ENCODE results near the gene SDK1.

The SDK1 gene

DNA sequence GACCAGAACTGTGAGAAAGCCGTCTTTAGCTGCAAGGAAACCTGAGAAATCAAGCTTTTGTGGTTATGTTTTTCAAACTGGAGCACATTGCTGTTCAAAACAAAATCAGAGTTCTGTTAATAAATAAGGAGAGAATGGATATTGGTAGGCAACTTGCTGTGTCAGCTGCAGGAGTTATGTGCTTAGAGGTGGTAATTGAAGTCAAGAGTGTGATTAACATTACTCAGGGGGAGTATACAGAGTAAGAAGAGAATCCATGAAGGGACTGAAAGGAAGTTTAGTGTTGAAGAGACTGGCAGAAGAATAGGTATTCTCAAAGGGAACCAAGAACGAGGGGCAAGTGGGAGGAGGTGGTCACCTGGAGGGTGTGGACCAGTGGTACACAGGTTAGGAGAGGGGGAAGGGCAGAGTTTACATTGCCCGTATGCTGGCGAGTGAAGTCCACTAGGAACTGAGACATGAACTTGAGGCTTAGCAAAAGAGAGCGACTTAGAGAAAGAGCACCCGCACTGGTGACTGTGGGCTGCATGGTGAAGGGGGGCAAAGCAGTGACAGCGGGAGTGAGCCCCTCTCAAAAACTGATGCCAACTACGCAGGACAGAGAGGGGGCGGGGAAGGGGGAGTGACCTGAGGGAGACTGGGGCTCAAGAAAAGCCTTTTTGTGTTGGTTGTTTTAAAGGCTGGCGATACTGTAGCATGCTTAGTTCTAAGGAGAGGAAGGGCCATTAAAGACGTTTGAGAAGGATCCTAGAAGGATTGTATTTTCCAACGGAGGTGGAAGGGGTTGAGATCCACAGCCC, 80.0 kb downstream of the SDK1 start:
- H3K4me3 ChIP-seq (ENCODE audit: low read depth, low read length): no peak overlapping the region
- DNase-seq (ENCODE audit: low read depth): no peak
- TF ChIP-seq, protein P1, sequence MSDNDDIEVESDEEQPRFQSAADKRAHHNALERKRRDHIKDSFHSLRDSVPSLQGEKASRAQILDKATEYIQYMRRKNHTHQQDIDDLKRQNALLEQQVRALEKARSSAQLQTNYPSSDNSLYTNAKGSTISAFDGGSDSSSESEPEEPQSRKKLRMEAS (IDR thresholded peaks at IDR 0.05; ENCODE audit: low read depth, low read length): no peak
- TF ChIP-seq MYC (IDR thresholded peaks at IDR 0.05; ENCODE audit: low read depth, low read length) (no peak), POLR2A (IDR thresholded peaks at IDR 0.05; ENCODE audit: extremely low read depth, insufficient read length) (no peak)
- TF ChIP-seq, protein P2, sequence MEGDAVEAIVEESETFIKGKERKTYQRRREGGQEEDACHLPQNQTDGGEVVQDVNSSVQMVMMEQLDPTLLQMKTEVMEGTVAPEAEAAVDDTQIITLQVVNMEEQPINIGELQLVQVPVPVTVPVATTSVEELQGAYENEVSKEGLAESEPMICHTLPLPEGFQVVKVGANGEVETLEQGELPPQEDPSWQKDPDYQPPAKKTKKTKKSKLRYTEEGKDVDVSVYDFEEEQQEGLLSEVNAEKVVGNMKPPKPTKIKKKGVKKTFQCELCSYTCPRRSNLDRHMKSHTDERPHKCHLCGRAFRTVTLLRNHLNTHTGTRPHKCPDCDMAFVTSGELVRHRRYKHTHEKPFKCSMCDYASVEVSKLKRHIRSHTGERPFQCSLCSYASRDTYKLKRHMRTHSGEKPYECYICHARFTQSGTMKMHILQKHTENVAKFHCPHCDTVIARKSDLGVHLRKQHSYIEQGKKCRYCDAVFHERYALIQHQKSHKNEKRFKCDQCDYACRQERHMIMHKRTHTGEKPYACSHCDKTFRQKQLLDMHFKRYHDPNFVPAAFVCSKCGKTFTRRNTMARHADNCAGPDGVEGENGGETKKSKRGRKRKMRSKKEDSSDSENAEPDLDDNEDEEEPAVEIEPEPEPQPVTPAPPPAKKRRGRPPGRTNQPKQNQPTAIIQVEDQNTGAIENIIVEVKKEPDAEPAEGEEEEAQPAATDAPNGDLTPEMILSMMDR (IDR thresholded peaks at IDR 0.05; ENCODE audit: low read depth, low read length): no peak

DNA sequence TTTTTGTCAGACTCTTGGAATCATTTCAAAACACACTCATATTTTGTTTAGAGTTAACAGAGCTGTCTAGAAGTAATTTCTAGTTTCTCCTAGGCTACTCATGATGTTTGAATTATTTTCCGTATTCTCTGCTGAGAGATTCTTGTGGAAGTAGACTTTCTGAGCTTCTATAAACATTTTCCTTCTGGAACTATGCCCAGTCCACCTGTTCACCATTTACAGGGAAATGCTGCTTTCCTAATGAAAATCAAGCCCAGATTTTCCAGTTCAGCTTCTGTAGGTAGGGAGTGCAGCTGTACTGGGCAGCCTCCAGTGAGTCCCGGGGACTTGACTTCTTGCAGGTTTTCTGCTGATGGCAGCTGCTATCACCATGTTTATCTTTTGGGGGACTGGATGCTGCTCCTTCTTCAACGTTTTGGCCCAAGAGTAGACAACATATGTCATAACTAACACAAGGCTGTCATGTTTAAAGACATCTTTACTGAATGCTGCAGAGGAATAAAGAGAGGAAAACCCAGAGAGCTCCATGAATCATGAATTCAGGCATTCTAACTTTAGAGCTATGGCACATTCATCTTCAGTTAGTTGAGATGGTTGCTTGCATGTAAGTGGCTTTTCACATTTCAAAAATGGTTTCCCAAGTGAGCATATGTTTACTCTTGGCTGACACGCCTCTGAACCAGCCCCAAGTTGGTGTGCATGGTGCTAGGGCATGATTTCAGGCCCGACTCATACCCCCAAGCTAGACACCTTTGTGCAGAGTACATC, 85.6 kb downstream of the SDK1 start:
- no peak overlapping the region for H3K4me3 ChIP-seq (ENCODE audit: low read depth, low read length)

DNA sequence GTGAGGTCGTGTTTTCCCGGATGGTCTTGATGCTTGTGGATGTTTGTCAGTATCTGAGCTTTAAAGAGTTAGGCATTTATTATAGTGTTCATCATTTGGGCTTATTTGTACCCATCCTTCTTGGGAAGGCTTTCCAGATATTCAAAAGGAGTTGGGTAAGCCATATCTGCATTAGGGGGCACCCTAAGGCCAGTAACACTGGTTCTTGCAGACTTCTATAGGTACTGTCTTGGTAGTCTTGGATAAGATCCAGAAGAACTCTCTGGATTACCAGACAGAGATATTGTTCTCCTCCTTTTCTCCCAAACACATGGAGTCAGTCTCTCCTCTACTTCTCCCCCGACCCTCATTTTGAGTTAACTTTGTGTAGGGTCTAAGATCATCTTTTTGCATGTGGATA, 92.8 kb downstream of the SDK1 start:
- H3K4me3 ChIP-seq (ENCODE audit: low read depth, low read length): no peak overlapping the region
- TF ChIP-seq POLR2A (IDR thresholded peaks at IDR 0.05; ENCODE audit: extremely low read depth, insufficient read length): no peak
- TF ChIP-seq MYC (IDR thresholded peaks at IDR 0.05; ENCODE audit: low read depth, low read length): no peak
- TF ChIP-seq, protein P2 (IDR thresholded peaks at IDR 0.05; ENCODE audit: low read depth, low read length): no peak
- TF ChIP-seq, protein P1 (IDR thresholded peaks at IDR 0.05; ENCODE audit: low read depth, low read length): no peak
- DNase-seq (ENCODE audit: low read depth): no peak

More for the DNA sequence above, 85.6 kb downstream of the SDK1 start:
- TF ChIP-seq, protein P2 (IDR thresholded peaks at IDR 0.05; ENCODE audit: low read depth, low read length): no peak
- TF ChIP-seq MYC (IDR thresholded peaks at IDR 0.05; ENCODE audit: low read depth, low read length) (no peak), POLR2A (IDR thresholded peaks at IDR 0.05; ENCODE audit: extremely low read depth, insufficient read length) (no peak)
- TF ChIP-seq, protein P1 (IDR thresholded peaks at IDR 0.05; ENCODE audit: low read depth, low read length): no peak
- no peak for DNase-seq (ENCODE audit: low read depth)

DNA sequence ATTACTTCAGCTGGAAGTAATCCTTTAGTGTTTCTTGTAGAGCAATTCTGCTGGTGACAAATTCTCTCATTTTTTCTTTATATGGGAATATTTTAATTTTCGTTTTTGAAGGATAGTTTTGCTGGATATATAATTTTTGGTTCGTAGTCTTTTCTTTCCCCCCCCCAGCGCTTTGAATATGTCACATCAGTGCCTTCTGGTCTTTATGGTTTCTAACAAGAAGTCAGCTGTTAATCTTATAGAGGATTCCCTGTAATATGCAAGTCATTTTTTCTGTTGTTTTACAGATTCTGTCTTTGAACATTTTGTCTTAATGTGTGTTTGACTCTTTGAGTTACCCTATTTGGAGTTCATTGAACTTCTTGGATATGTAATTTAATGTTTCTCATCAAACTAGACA, 96.3 kb downstream of the SDK1 start:
- H3K4me3 ChIP-seq (ENCODE audit: low read depth, low read length): no peak overlapping the region
- TF ChIP-seq, protein P2 (IDR thresholded peaks at IDR 0.05; ENCODE audit: low read depth, low read length): no peak
- TF ChIP-seq POLR2A (IDR thresholded peaks at IDR 0.05; ENCODE audit: extremely low read depth, insufficient read length) (no peak), MYC (IDR thresholded peaks at IDR 0.05; ENCODE audit: low read depth, low read length) (no peak)
- TF ChIP-seq, protein P1 (IDR thresholded peaks at IDR 0.05; ENCODE audit: low read depth, low read length): no peak
- no peak for DNase-seq (ENCODE audit: low read depth)

DNA sequence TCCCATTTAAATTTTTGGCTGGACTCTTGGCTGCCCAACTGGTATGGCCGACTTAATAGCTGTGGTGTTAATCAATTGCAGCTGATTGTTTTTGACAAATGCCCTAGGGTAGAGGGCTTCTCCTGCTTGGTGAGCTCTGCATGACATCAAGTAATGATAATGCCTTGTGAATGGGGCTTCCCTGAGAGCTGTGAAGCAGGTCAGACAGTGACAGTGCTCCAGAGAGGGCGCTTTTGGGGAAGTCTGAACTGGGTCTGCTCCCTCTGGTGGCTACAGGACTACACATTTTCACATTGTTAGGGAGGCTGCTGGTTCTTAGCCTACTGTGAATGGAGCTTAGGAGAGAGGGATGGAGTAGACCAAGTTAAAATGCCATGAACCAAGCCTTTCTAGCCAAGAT, 98.8 kb downstream of the SDK1 start:
- no peak overlapping the region for H3K4me3 ChIP-seq (ENCODE audit: low read depth, low read length)
- TF ChIP-seq, protein P1 (IDR thresholded peaks at IDR 0.05; ENCODE audit: low read depth, low read length): no peak
- TF ChIP-seq, protein P2 (IDR thresholded peaks at IDR 0.05; ENCODE audit: low read depth, low read length): peak; percentile 42
- TF ChIP-seq POLR2A (IDR thresholded peaks at IDR 0.05; ENCODE audit: extremely low read depth, insufficient read length) (no peak), MYC (IDR thresholded peaks at IDR 0.05; ENCODE audit: low read depth, low read length) (no peak)
- DNase-seq (ENCODE audit: low read depth): peak; percentile 42

Measured in NB4 (cell line).